Skin of body (tissue), 2 donors: Measurements from ENCODE around the gene OR52J3. TPM values are rescaled to one million over a fixed set of nuclear protein-coding genes. Genes with fewer than 3 reads are reported as not detected.

Source experiments
- DNase-seq: peaks from one replicate; lab custom pipeline; 2025; lab: John Stamatoyannopoulos, UW
- total RNA-seq: library from RNA; depleted of rRNA; stranded (reverse); fragments of >200 nt; gene quantifications from one replicate; pipeline ENCODE4 v1.2.3, GENCODE V29; 2014

Gene OR52J3
- total RNA-seq, 1 donor from 2014 or later, result not detected

DNA sequence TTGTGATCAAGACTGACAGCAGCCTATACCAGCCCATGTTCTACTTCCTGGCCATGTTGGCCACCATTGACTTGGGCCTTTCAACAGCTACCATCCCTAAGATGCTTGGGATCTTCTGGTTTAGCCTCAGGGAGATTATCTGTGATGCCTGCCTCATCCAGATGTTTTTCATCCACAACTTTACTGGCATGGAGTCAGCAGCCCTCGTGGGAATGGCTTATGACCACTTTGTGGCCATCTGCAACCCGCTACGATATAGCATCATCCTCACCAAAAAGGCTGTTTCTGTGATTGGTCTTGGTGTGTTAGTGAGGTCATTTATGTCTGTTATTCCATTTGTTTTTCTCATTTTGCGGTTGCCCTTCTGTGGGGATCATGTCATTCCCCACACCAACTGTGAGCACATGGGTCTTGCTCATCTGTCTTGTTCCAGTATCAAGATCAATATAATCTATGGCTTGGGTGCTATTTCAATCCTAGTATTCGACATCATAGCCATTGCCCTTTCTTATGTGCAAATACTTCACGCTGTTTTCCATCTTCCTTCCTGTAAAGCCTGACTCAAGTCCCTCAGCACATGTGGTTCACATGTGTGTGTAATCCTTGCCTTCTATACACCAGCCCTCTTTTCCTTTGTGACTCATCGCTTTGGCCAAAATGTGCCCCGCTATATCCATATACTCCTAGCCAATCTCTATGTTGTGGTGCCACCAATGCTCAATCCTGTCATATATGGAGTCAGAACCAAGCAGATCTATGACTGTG lies 46.7 kb downstream of the OR52J3 start:
- peak; percentile 39 for DNase-seq

DNA sequence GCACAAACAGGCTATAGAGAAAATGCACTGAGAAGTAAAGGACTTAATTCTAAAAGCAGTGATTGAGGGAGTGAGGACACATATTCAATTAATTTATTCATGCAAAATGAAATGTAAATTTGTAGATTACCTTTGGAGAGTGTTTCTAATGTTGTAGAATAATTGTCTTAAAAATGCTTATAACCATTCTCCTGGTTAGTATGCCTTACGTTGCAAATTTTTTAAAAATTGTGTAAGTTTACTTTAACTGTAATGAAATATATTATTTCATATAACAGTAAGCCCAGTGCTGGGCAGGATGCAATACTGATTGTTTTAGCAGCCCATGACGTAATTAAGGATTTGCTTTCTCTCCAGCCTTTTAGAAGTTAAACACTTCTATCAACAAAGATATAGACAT lies 49.7 kb downstream of the OR52J3 start:
- DNase-seq, result no peak

Other genes starting within 250 kb of the OR52J3 start
- gene OR52R1, start 242.1 kb upstream of the OR52J3 start, total RNA-seq, result not detected
- gene OR51F2, start 225.2 kb upstream of the OR52J3 start, total RNA-seq, result not detected
- not detected for gene OR51S1, start 197.3 kb upstream of the OR52J3 start, total RNA-seq
- not detected for gene OR51T1, start 164.6 kb upstream of the OR52J3 start, total RNA-seq
- not detected for gene OR51A7, start 142.7 kb upstream of the OR52J3 start, total RNA-seq
- not detected for gene OR51G2, start 127.2 kb upstream of the OR52J3 start, total RNA-seq
- gene OR51G1, start 122.2 kb upstream of the OR52J3 start, total RNA-seq, result not detected
- not detected for gene OR51A4, start 98.9 kb upstream of the OR52J3 start, total RNA-seq
- not detected for gene OR51A2, start 90.8 kb upstream of the OR52J3 start, total RNA-seq
- not detected for gene OR51L1, start 51.7 kb upstream of the OR52J3 start, total RNA-seq
- gene OR52E2, start 13.1 kb downstream of the OR52J3 start, total RNA-seq, result not detected
- gene OR52E1, start 23.0 kb downstream of the OR52J3 start, total RNA-seq, result not detected
- gene OR52A5, start 91.8 kb downstream of the OR52J3 start, total RNA-seq, result not detected
- gene OR52A1, start 108.2 kb downstream of the OR52J3 start, total RNA-seq, result not detected
- gene OR51V1, start 154.2 kb downstream of the OR52J3 start, total RNA-seq, result not detected
- 2,108 TPM for gene HBB, start 180.5 kb downstream of the OR52J3 start, total RNA-seq
- gene HBD, start 188.0 kb downstream of the OR52J3 start, total RNA-seq, result not detected
- gene HBG1, start 203.3 kb downstream of the OR52J3 start, total RNA-seq, result 299 TPM
- 12,811 TPM for gene HBG2, start 208.3 kb downstream of the OR52J3 start, total RNA-seq
- 27.0 TPM for gene HBE1, start 223.4 kb downstream of the OR52J3 start, total RNA-seq